Cardiac fibroblast (primary cell): ENCODE results near the gene BIRC3.

Source experiments
- DNase-seq, 2 donors: peaks; one replicate each; pipeline versions ENCODE4 v3.0.0 to v3.0.0-alpha.2; 2010; ENCODE audit warnings: low read depth in 2 of 2
- H3K4me3 ChIP-seq, 2 donors: replicated peaks in 1 of 2; 1 replicate in 1 of 2; 2 replicates in 1 of 2; pipeline ENCODE4 v1.5.1; 2011; ENCODE audit warnings: low read depth in 2 of 2, low read length in 2 of 2, mild to moderate bottlenecking in 2 of 2, moderate library complexity in 1 of 2
- TF ChIP-seq, protein P1 (sequence below): IDR thresholded peaks from one replicate; pipeline ENCODE4 v1.5.1; 2011; ENCODE audit warnings: low read depth, mild to moderate bottlenecking, low read length, inconsistent platforms

The BIRC3 gene

DNA sequence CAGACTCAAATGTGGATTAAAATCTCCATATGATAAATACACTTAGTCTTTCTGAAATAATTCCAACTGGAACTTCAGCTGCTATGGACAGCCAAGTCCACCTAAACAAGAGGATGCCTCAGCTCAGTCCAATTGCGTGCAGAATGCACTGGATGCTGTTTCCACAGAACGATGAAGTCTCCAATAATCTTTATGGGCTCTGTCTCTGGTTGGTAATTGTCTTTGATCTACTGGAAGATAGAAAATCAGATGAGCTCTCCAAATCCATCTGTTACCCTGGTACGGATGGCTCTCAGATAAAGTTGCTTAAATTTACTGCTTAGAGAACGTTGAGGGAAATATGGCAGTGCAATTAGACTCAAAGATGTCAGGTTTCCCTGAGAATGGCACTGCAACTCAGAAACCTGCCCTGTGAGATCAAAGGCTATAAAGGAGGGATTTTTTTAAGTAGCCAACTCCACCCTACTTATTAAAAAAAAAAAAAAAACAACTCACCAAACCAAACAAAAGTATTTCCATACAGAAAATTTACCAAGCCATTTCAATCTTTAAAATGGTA, 859 bp upstream of the BIRC3 start:
- no peak for DNase-seq
- TF ChIP-seq, protein P1, sequence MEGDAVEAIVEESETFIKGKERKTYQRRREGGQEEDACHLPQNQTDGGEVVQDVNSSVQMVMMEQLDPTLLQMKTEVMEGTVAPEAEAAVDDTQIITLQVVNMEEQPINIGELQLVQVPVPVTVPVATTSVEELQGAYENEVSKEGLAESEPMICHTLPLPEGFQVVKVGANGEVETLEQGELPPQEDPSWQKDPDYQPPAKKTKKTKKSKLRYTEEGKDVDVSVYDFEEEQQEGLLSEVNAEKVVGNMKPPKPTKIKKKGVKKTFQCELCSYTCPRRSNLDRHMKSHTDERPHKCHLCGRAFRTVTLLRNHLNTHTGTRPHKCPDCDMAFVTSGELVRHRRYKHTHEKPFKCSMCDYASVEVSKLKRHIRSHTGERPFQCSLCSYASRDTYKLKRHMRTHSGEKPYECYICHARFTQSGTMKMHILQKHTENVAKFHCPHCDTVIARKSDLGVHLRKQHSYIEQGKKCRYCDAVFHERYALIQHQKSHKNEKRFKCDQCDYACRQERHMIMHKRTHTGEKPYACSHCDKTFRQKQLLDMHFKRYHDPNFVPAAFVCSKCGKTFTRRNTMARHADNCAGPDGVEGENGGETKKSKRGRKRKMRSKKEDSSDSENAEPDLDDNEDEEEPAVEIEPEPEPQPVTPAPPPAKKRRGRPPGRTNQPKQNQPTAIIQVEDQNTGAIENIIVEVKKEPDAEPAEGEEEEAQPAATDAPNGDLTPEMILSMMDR, result no peak
- H3K4me3 ChIP-seq, result no peak overlapping the region

DNA sequence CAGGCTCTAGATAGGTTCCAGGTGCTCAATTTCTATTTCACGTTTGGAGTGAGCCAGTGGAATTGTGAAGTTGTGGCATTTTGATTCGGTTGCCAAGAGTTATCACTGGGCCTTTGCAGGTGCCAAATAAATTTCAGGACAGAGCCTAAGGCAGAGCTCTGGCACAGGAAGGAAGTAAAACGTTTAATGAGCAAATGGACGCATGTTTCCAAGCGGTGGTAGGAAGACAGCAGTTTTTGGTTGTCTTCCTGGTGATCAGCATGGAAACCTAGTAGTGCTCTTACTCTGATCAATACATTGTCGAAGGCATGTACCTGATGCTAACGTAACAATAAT, 452 bp downstream of the BIRC3 start:
- DNase-seq, result no peak
- TF ChIP-seq, protein P1, result no peak
- H3K4me3 ChIP-seq, result peak overlapping the region; percentile 51 to 60

DNA sequence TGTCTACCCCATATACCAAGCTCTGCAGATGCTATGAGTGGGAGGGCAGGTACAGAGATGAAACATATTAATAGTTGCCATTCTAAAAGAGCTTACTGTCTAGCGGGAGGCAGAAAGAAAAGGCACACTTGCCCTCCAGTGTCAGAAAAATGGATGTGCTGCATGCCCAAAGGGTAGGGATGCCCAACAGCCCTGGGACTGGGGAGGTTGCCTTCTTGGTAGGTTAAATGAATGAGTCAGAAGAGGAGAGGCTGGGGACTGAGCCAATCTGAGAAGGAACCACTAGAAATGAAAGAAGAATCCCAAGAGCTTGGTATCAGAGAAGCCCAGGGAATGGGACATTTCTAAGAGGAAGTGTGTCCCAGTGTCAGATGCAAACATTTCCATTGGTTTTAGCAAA, 1.2 kb downstream of the BIRC3 start:
- no peak for DNase-seq
- no peak overlapping the region for H3K4me3 ChIP-seq
- TF ChIP-seq, protein P1, result no peak

DNA sequence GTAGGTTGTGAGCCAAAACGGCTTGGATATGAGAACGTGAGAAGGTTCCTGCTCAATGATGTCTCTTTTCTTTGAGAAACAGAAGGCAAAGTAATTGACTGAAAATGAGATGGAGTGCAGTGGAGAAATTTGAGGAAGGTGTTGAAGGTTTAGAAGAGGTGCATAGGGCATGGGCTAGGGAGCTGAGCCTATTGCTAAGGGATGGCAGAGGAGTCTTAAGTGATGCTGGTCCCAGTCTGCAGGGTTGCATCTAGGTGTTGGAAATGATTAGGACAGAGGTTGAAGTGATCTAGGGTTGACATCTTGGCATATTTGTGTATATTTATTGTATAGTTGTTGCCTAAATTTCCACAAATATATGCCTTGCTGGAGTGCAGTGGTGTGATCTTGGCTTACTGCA, 2.3 kb downstream of the BIRC3 start:
- DNase-seq, result no peak
- no peak overlapping the region for H3K4me3 ChIP-seq
- TF ChIP-seq, protein P1, result no peak

DNA sequence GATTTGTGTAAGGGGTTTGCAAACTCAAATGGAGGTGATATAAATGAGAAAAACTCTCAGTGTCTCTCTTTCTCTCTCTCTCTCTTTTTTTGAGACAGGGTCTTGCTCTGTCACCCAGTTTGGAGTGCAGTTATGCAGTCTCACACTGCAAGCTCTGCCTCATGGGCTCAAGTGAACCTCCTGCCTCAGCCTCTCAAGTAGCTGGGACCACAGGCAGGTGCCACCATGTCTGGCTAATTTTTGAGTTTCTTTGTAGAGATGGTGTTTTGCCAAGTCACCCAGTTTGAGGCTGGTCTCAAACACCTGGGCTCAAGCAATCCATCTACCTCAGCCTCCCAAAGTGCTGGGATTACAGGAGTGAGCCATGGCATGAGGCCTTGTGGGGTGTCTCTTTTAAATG, 2.9 kb downstream of the BIRC3 start:
- TF ChIP-seq, protein P1, result no peak
- no peak overlapping the region for H3K4me3 ChIP-seq
- DNase-seq, result no peak

DNA sequence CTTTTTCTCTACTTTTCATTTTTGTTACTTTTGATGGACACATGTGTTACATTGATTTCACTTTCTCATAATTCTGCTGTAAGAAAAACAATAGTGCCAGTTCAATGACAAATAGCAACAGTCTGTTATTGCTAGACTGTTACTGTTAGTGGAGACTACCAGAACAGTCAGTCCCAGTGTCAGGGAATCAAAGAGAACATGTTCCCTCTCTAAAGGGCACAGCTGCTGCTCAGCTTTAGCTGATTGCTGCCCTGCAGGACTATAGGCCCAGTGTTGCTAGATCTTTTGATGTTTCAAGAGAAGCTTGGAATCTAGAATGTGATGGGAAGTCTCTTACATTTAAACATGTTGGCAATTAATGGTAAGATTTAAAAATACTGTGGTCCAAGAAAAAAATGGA, 3.4 kb downstream of the BIRC3 start:
- H3K4me3 ChIP-seq, result no peak overlapping the region
- DNase-seq, result no peak
- TF ChIP-seq, protein P1, result no peak

DNA sequence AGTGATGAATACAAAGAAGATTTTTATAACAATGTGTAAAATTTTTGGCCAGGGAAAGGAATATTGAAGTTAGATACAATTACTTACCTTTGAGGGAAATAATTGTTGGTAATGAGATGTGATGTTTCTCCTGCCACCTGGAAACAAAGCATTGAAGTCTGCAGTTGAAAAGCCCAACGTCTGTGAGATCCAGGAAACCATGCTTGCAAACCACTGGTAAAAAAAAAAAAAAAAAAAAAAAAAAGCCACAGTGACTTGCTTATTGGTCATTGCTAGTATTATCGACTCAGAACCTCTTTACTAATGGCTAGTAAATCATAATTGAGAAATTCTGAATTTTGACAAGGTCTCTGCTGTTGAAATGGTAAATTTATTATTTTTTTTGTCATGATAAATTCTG, 5.3 kb downstream of the BIRC3 start:
- H3K4me3 ChIP-seq, result no peak overlapping the region
- DNase-seq, result no peak
- TF ChIP-seq, protein P1, result no peak
